ENCODE data around the gene AUTS2. TPM values are rescaled to one million over a fixed set of nuclear protein-coding genes. Genes with fewer than 3 reads are reported as not detected.

Gene AUTS2
- total and polyA plus RNA-seq, 2 experiments from 2014 or later = 3.0 to 4.4 TPM

DNA sequence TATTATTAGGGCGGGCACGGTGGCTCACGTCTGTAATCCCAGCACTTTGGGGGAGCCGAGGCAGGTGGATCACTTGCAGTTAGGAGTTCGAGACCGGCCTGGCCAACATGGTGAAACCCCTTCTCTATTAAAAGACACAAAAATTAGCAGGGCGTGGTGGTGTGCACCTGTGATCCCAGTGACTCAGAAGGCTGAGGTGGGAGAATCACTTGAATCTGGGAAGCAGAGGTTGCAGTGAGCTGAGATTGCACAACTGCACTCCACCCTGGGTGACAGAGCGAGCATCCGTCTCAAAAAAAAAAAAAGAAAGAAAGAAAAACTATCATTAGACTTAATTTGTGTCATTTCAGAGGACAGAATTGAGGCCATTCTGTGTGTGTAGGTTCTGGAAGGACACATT is 780.9 kb downstream of the AUTS2 start:
- Histone ChIP-seq H3K4me2 (ENCODE audit: unreplicated experiment) (no peak overlapping the region), H3K9me2 (ENCODE audit: insufficient read depth) (no peaks in the 10 kb centered on the region), H3K79me2 (ENCODE audit: insufficient read depth) (no peaks in the 10 kb centered on the region), H4K20me1 (ENCODE audit: insufficient read depth) (no peaks in the 10 kb centered on the region), H3K4me3 (no peak overlapping the region), H3F3A (ENCODE audit: insufficient read depth) (peaks cover 6% of the 10 kb centered on the region; the same call in 1 of the 2 replicates), H3K27me3 (replicated peaks; ENCODE audit: insufficient read depth) (no peaks in the 10 kb centered on the region), H2AFZ (no peak overlapping the region), H3K9ac (no peak overlapping the region), H3K9me3 (ENCODE audit: low read depth) (no peaks in the 10 kb centered on the region), H3K4me1 (ENCODE audit: insufficient read depth) (peaks cover 20% of the 10 kb centered on the region), H3K27ac (no peak overlapping the region), H3K36me3 (ENCODE audit: low read depth) (no peaks in the 10 kb centered on the region)
- TF ChIP-seq EZH2phosphoT487 (IDR thresholded peaks at IDR 0.05; ENCODE audit: insufficient read depth, low read depth) (no peak), EZH2 (IDR thresholded peaks at IDR 0.05; ENCODE audit: insufficient read depth, poor library complexity, severe bottlenecking) (no peak)
- DNase-seq = no peak
- in situ Hi-C loops (cut with MboI) = no loop called here
- WGBS, 2 experiments (ENCODE audit: low coverage in 1 of 2, low lambda C conversion rate in 2 of 2, missing lambda C conversion rate in 2 of 2) = 81% methylated on average over 9 of the region's 9 CpGs

DNA sequence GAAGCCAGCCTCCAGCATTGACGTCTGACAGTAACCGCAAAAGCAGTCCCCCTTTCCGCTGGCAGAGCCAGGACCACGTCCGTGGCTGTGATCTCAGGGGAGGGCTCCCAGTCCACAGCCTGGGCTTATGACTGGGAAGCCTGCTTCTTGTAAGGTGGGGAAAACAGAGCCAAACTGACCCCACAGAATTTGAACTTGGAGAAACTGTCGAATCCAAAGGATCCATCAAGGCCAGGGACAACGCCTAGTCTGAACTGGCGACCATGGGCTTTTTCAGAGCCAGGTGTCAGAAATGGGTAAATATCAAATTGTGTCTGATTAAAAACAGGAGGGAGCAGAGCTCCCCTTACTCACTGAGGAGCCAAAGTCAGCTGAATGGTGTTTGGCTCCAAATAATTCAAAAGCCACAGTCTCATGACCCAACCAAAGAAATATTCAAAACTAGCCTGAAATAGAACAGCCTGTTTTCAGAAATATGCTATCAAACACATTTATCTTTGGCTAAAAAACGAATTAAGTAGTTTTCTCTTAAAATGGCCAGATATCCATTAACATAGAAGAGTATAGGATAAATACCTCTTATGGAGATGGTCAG is 782.2 kb downstream of the AUTS2 start:
- in situ Hi-C loops (cut with MboI) = no loop called here
- peak overlapping the region; percentile 70 for H3K4me2 ChIP-seq (ENCODE audit: unreplicated experiment)
- H3K27ac ChIP-seq = peak overlapping the region; percentile 51
- H4K20me1 ChIP-seq (ENCODE audit: insufficient read depth) = no peaks in the 10 kb centered on the region
- 5 to 13% methylated on average over 9 of the region's 9 CpGs for WGBS, 2 experiments (ENCODE audit: low coverage in 1 of 2, low lambda C conversion rate in 2 of 2, missing lambda C conversion rate in 2 of 2)
- H3K9me2 ChIP-seq (ENCODE audit: insufficient read depth) = no peaks in the 10 kb centered on the region
- peaks cover 6% of the 10 kb centered on the region; the same call in 1 of the 2 replicates for H3F3A ChIP-seq (ENCODE audit: insufficient read depth)
- peaks cover 25% of the 10 kb centered on the region for H3K4me1 ChIP-seq (ENCODE audit: insufficient read depth)
- peak overlapping the region; percentile 35; the same call in 1 of the 2 replicates for H3K9ac ChIP-seq
- H3K79me2 ChIP-seq (ENCODE audit: insufficient read depth) = no peaks in the 10 kb centered on the region
- no peaks in the 10 kb centered on the region for H3K36me3 ChIP-seq (ENCODE audit: low read depth)
- 0 out of 2 replicates have a peak overlapping the region, but pooled peaks have one; percentile 15 for H3K4me3 ChIP-seq
- no peaks in the 10 kb centered on the region for H3K9me3 ChIP-seq (ENCODE audit: low read depth)
- no peaks in the 10 kb centered on the region for H3K27me3 ChIP-seq (replicated peaks; ENCODE audit: insufficient read depth)
- H2AFZ ChIP-seq = peak overlapping the region; percentile 38; the same call in 1 of the 2 replicates
- TF ChIP-seq EZH2phosphoT487 (IDR thresholded peaks at IDR 0.05; ENCODE audit: insufficient read depth, low read depth) = no peak
- TF ChIP-seq EZH2 (IDR thresholded peaks at IDR 0.05; ENCODE audit: insufficient read depth, poor library complexity, severe bottlenecking) = no peak
- DNase-seq = peak; percentile 52

DNA sequence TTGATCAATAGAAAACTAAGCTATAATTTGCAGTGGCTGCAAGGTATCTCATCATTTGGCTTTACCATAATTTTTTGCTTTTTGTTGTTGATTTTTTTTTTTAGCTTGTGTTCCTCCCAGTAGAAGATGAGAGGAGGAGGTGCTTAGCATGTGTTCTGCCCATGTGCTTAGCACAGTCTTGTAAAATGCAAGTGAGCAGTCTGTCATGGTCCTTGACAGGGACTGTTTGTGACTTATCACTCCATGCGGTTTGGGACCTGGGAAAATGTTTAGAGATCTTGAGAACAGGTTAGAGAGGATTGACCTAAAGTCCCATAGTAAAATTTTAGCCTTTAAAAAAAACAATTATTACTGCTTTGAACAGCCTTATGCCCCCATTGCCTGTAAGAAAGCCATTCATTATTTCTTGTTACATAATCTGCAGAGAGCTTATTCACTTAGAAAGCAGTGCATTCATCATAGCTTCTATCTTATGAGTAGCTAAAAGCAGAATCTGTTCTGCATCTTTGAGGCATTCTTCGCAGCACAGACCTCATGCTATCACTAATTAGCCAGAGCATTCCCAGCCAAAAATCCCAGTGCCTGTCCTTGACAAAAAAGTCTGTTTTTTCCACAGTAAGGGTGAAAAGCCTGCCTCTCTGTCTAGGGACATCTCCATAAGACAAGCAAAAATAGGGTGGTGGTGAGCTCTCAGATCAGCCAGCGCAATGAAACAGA is 784.9 kb downstream of the AUTS2 start:
- Histone ChIP-seq H3F3A (ENCODE audit: insufficient read depth) (peaks cover 6% of the 10 kb centered on the region; the same call in 1 of the 2 replicates), H2AFZ (no peak overlapping the region), H3K27me3 (replicated peaks; ENCODE audit: insufficient read depth) (no peaks in the 10 kb centered on the region), H4K20me1 (ENCODE audit: insufficient read depth) (no peaks in the 10 kb centered on the region), H3K4me2 (ENCODE audit: unreplicated experiment) (no peak overlapping the region), H3K4me1 (ENCODE audit: insufficient read depth) (peaks cover 25% of the 10 kb centered on the region), H3K27ac (no peak overlapping the region), H3K9ac (no peak overlapping the region), H3K36me3 (ENCODE audit: low read depth) (no peaks in the 10 kb centered on the region), H3K9me3 (ENCODE audit: low read depth) (no peaks in the 10 kb centered on the region), H3K79me2 (ENCODE audit: insufficient read depth) (no peaks in the 10 kb centered on the region), H3K4me3 (no peak overlapping the region), H3K9me2 (ENCODE audit: insufficient read depth) (no peaks in the 10 kb centered on the region)
- TF ChIP-seq EZH2phosphoT487 (IDR thresholded peaks at IDR 0.05; ENCODE audit: insufficient read depth, low read depth) (no peak), EZH2 (IDR thresholded peaks at IDR 0.05; ENCODE audit: insufficient read depth, poor library complexity, severe bottlenecking) (no peak)
- no peak for DNase-seq
- WGBS, 2 experiments (ENCODE audit: low coverage in 1 of 2, low lambda C conversion rate in 2 of 2, missing lambda C conversion rate in 2 of 2) = 66 to 67% methylated on average over 3 of the region's 3 CpGs
- in situ Hi-C loops (cut with MboI) = no loop called here

DNA sequence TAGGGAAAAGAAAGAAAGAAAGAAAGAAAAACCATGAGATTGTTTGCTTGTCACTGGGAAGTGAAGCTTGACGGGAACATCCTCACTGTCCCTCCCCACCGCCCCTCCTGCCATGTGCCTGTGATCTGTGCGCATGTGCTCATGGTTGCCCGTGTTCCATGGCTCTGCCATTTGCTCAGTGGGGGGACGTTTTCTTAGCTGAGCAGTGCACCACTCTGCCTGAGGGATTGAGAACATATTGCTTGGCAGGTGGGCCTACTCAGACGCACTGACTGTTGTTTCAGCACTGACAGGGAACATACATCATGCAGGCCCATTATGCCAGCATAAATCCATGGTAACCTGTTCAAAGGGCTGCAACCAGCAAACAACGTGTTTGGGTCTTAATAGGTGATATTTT is 785.7 kb downstream of the AUTS2 start:
- Histone ChIP-seq H3K9me3 (ENCODE audit: low read depth) (no peaks in the 10 kb centered on the region), H3K9ac (no peak overlapping the region), H3F3A (ENCODE audit: insufficient read depth) (peaks cover 6% of the 10 kb centered on the region; the same call in 1 of the 2 replicates), H3K9me2 (ENCODE audit: insufficient read depth) (no peaks in the 10 kb centered on the region), H2AFZ (no peak overlapping the region), H3K36me3 (ENCODE audit: low read depth) (no peaks in the 10 kb centered on the region), H3K79me2 (ENCODE audit: insufficient read depth) (no peaks in the 10 kb centered on the region), H3K27ac (no peak overlapping the region), H3K4me2 (ENCODE audit: unreplicated experiment) (no peak overlapping the region), H3K27me3 (replicated peaks; ENCODE audit: insufficient read depth) (no peaks in the 10 kb centered on the region), H3K4me3 (no peak overlapping the region), H4K20me1 (ENCODE audit: insufficient read depth) (no peaks in the 10 kb centered on the region), H3K4me1 (ENCODE audit: insufficient read depth) (peaks cover 25% of the 10 kb centered on the region)
- in situ Hi-C loops (cut with MboI) = no loop called here
- 75 to 76% methylated on average over 7 of the region's 7 CpGs for WGBS, 2 experiments (ENCODE audit: low coverage in 1 of 2, low lambda C conversion rate in 2 of 2, missing lambda C conversion rate in 2 of 2)
- DNase-seq = no peak
- TF ChIP-seq EZH2 (IDR thresholded peaks at IDR 0.05; ENCODE audit: insufficient read depth, poor library complexity, severe bottlenecking) (no peak), EZH2phosphoT487 (IDR thresholded peaks at IDR 0.05; ENCODE audit: insufficient read depth, low read depth) (no peak)

Measured in GM23248 (cell line).